ENCODE results near the gene TTLL12.

The TTLL12 gene

GRCh38 chr22:43183496-43184277 is 3.2 kb downstream of the TTLL12 start:
- no peak for TF ChIP-seq RARB (CRISPR knock-in tag; IDR thresholded peaks at IDR 0.05)
- TF ChIP-seq GLIS3 (CRISPR knock-in tag; IDR thresholded peaks at IDR 0.05): no peak
- TF ChIP-seq ESRRG (CRISPR knock-in tag; IDR thresholded peaks at IDR 0.05): no peak
- TF ChIP-seq BACH2 (CRISPR knock-in tag; IDR thresholded peaks at IDR 0.05; ENCODE audit: borderline replicate concordance): no peak
- TF ChIP-seq ARNTL (CRISPR knock-in tag; IDR thresholded peaks at IDR 0.05; ENCODE audit: borderline replicate concordance, low read depth): no peak
- TF ChIP-seq PPARA (CRISPR knock-in tag; IDR thresholded peaks at IDR 0.05; ENCODE audit: borderline replicate concordance): no peak
- TF ChIP-seq CSRNP3 (CRISPR knock-in tag; IDR thresholded peaks at IDR 0.05): no peak
- TF ChIP-seq ZNF8 (CRISPR knock-in tag; IDR thresholded peaks at IDR 0.05): no peak
- no peak for TF ChIP-seq ZNF70 (CRISPR knock-in tag; IDR thresholded peaks at IDR 0.05)
- TF ChIP-seq POU6F1 (CRISPR knock-in tag; IDR thresholded peaks at IDR 0.05; ENCODE audit: borderline replicate concordance, low read depth): no peak
- no peak for ATAC-seq

- ATAC-seq: no peak
- TF ChIP-seq ISL1 (CRISPR knock-in tag; IDR thresholded peaks at IDR 0.05) (no peak), SNAI2 (CRISPR knock-in tag; IDR thresholded peaks at IDR 0.05) (no peak), CSRNP3 (CRISPR knock-in tag; IDR thresholded peaks at IDR 0.05) (no peak), BACH2 (CRISPR knock-in tag; IDR thresholded peaks at IDR 0.05; ENCODE audit: borderline replicate concordance) (no peak), RARB (CRISPR knock-in tag; IDR thresholded peaks at IDR 0.05) (no peak), GLIS3 (CRISPR knock-in tag; IDR thresholded peaks at IDR 0.05) (no peak)
These were observed 4.2 kb downstream of the TTLL12 start for GRCh38 chr22:43182726-43183125.

- no peak for ATAC-seq
- no peak for TF ChIP-seq TCF4 (CRISPR knock-in tag; IDR thresholded peaks at IDR 0.05; ENCODE audit: borderline replicate concordance)
These were observed 4.8 kb downstream of the TTLL12 start for GRCh38 chr22:43182118-43182517.

- TF ChIP-seq ZFP30 (CRISPR knock-in tag; IDR thresholded peaks at IDR 0.05) (no peak), ARNTL (CRISPR knock-in tag; IDR thresholded peaks at IDR 0.05; ENCODE audit: borderline replicate concordance, low read depth) (no peak), ESRRG (CRISPR knock-in tag; IDR thresholded peaks at IDR 0.05) (no peak)
- ATAC-seq: no peak
These were observed 5.4 kb downstream of the TTLL12 start for GRCh38 chr22:43181321-43182076.

GRCh38 chr22:43180670-43181069 is 6.3 kb downstream of the TTLL12 start:
- no peak for ATAC-seq
- TF ChIP-seq ZC3H10 (CRISPR knock-in tag; IDR thresholded peaks at IDR 0.05) (no peak), PPARA (CRISPR knock-in tag; IDR thresholded peaks at IDR 0.05; ENCODE audit: borderline replicate concordance) (no peak), ARNTL (CRISPR knock-in tag; IDR thresholded peaks at IDR 0.05; ENCODE audit: borderline replicate concordance, low read depth) (no peak), CSDC2 (CRISPR knock-in tag; IDR thresholded peaks at IDR 0.05) (no peak), PATZ1 (CRISPR knock-in tag; IDR thresholded peaks at IDR 0.05; ENCODE audit: borderline replicate concordance) (no peak), ZNF70 (CRISPR knock-in tag; IDR thresholded peaks at IDR 0.05) (no peak), CREB5 (CRISPR knock-in tag; IDR thresholded peaks at IDR 0.05; ENCODE audit: low read depth) (no peak), ZFP3 (CRISPR knock-in tag; IDR thresholded peaks at IDR 0.05) (no peak), ZFP30 (CRISPR knock-in tag; IDR thresholded peaks at IDR 0.05) (no peak), ISL1 (CRISPR knock-in tag; IDR thresholded peaks at IDR 0.05) (no peak), ESRRG (CRISPR knock-in tag; IDR thresholded peaks at IDR 0.05) (no peak), TOX (CRISPR knock-in tag; IDR thresholded peaks at IDR 0.05; ENCODE audit: borderline replicate concordance) (no peak), POU6F1 (CRISPR knock-in tag; IDR thresholded peaks at IDR 0.05; ENCODE audit: borderline replicate concordance, low read depth) (no peak), ZNF565 (CRISPR knock-in tag; conservative IDR thresholded peaks at IDR 0.05; ENCODE audit: low read depth) (no peak), CSRNP3 (CRISPR knock-in tag; IDR thresholded peaks at IDR 0.05) (no peak)

Data from SK-N-SH treated with all-trans-retinoic acid at 6 μM for 48 hours (cell line).